Right ventricle myocardium inferior (tissue), 1 donor: Measurements from ENCODE around the gene TTC27. TPM values are rescaled to one million over a fixed set of nuclear protein-coding genes. Genes with fewer than 3 reads are reported as not detected.

Source experiments
- ATAC-seq: fragments of 200-7000 bp; cut with Tn5 transposase; one replicate; pipeline ENCODE4 v1.9.1; 2020; ENCODE audit warnings: mild to moderate bottlenecking, moderate library complexity
- DNase-seq: peaks from one replicate; pipeline ENCODE4 v3.0.0; 2021; ENCODE audit errors: missing footprints
- intact Hi-C: fragments of 100-400 bp; cut with DNase I; formaldehyde crosslinking; loops from one replicate; pipeline ENCODE4 v1.11.0; 2022
- total RNA-seq: library from RNA; stranded (reverse); fragmentation: NEBNext Ultra II Directional; extraction: Animal tissue kit (Norgen Biotek cat#: 25700); gene quantifications from one replicate; pipeline ENCODE4 v1.2.1, GENCODE V29; 2021
- donor health status: DM: no; HTN: yes; CAD: no; lungs with severe emphysema.

Gene TTC27
- total RNA-seq, 1 donor from 2014 or later, result 8.1 TPM

GRCh38 chr2:32652555-32653209, 24.8 kb downstream of the TTC27 start:
- ATAC-seq, result no peak
- DNase-seq, result no peak
- intact Hi-C loops, result no loop called here

GRCh38 chr2:32656069-32656468, 28.2 kb downstream of the TTC27 start:
- no peak for ATAC-seq
- intact Hi-C loops, result no loop called here
- no peak for DNase-seq

GRCh38 chr2:32663864-32664263, 36.0 kb downstream of the TTC27 start:
- intact Hi-C loops, result no loop called here
- DNase-seq (no peak), ATAC-seq (no peak)

- ATAC-seq (no peak), DNase-seq (no peak)
- intact Hi-C loops, result no loop called here
These were observed 38.9 kb downstream of the TTC27 start for GRCh38 chr2:32666704-32667103.

- intact Hi-C loops, result no loop called here
- no peak for DNase-seq
- no peak for ATAC-seq
These were observed 40.4 kb downstream of the TTC27 start for GRCh38 chr2:32668254-32668653.

- intact Hi-C loops, result no loop called here
- DNase-seq (no peak), ATAC-seq (no peak)
These were observed 44.2 kb downstream of the TTC27 start for GRCh38 chr2:32671885-32672533.

- ATAC-seq, result no peak
- no peak for DNase-seq
- intact Hi-C loops, result no loop called here
These were observed 51.0 kb downstream of the TTC27 start for GRCh38 chr2:32678825-32679224.

GRCh38 chr2:32680942-32681341, 53.1 kb downstream of the TTC27 start:
- ATAC-seq (no peak), DNase-seq (no peak)
- intact Hi-C loops, result no loop called here

- DNase-seq, result no peak
- intact Hi-C loops, result no loop called here
- no peak for ATAC-seq
These were observed 55.8 kb downstream of the TTC27 start for GRCh38 chr2:32683520-32684086.

GRCh38 chr2:32688541-32688940, 60.7 kb downstream of the TTC27 start:
- no peak for DNase-seq
- intact Hi-C loops, result no loop called here
- ATAC-seq, result no peak

GRCh38 chr2:32691678-32692077, 63.8 kb downstream of the TTC27 start:
- ATAC-seq (no peak), DNase-seq (no peak)
- intact Hi-C loops, result no loop called here

GRCh38 chr2:32696439-32696838, 68.6 kb downstream of the TTC27 start:
- DNase-seq, result no peak
- intact Hi-C loops, result no loop called here
- no peak for ATAC-seq

- peak; percentile 28 for ATAC-seq
- intact Hi-C loops, result no loop called here
- DNase-seq, result no peak
These were observed 69.3 kb downstream of the TTC27 start for GRCh38 chr2:32697156-32697555.

GRCh38 chr2:32699151-32699550, 71.3 kb downstream of the TTC27 start:
- intact Hi-C loops, result no loop called here
- DNase-seq (no peak), ATAC-seq (no peak)

- DNase-seq, result no peak
- intact Hi-C loops, result no loop called here
- no peak for ATAC-seq
These were observed 74.0 kb downstream of the TTC27 start for GRCh38 chr2:32701806-32702205.

- no peak for ATAC-seq
- intact Hi-C loops, result no loop called here
- DNase-seq, result no peak
These were observed 74.6 kb downstream of the TTC27 start for GRCh38 chr2:32702303-32703064.

GRCh38 chr2:32706815-32707579, 79.1 kb downstream of the TTC27 start:
- ATAC-seq, result no peak

GRCh38 chr2:32711219-32711618, 83.4 kb downstream of the TTC27 start:
- no peak for ATAC-seq

More at GRCh38 chr2:32706815-32707579, 79.1 kb downstream of the TTC27 start:
- DNase-seq, result no peak
- intact Hi-C loops, result no loop called here

GRCh38 chr2:32711908-32712501, 84.2 kb downstream of the TTC27 start:
- DNase-seq (no peak), ATAC-seq (no peak)
- intact Hi-C loops, result no loop called here

More at GRCh38 chr2:32711219-32711618, 83.4 kb downstream of the TTC27 start:
- DNase-seq, result no peak
- intact Hi-C loops, result no loop called here
